OCI-LY7 (cell line): ENCODE data around the gene TSPAN17. TPM values are rescaled to one million over a fixed set of nuclear protein-coding genes. Genes with fewer than 3 reads are reported as not detected.

Experiments
- BruUV-seq: library from RNA; stranded (reverse); fragments of 400-500 nt; replicated peaks from 2 replicates; lab custom pipeline; 2021; lab: Mats Ljungman, UMichigan
- CTCF ChIA-PET: fragments of 300-600 bp; sonication (Branson Sonifier 250); formaldehyde crosslinking; loops from one replicate; lab custom pipeline; 2022; ENCODE audit warnings: antibody characterized with exemption; ENCODE audit not compliant: unreplicated experiment; lab: Charles Lee
- POLR2A ChIA-PET: fragments of 300-600 bp; sonication (Branson Sonifier 250); formaldehyde crosslinking; loops from one replicate; lab custom pipeline; 2022; ENCODE audit warnings: antibody characterized with exemption; lab: Charles Lee
- DNase-seq: peaks from one replicate; pipeline ENCODE4 v3.0.0-alpha.2; 2015; ENCODE audit warnings: low spot score
- H2AFZ ChIP-seq: fragments of 200-600 bp; sonication (generic), shearing (Covaris generic); 2 replicates; pipeline ENCODE4 v1.6.1; 2014; ENCODE audit warnings: mild to moderate bottlenecking, antibody characterized with exemption, low read length, moderate library complexity
- H3K27ac ChIP-seq: fragments of 200-600 bp; sonication (generic); 2 replicates; pipeline ENCODE4 v1.5.1; 2014; ENCODE audit warnings: mixed run types, low read depth, mild to moderate bottlenecking, moderate library complexity, low read length, inconsistent platforms; ENCODE audit not compliant: poor library complexity, severe bottlenecking
- H3K36me3 ChIP-seq: fragments of 200-600 bp; sonication (generic); 2 replicates; pipeline ENCODE4 v1.6.1; 2014; ENCODE audit warnings: mild to moderate bottlenecking, antibody characterized with exemption, low read length, moderate library complexity, mixed read lengths; ENCODE audit not compliant: insufficient read depth
- H3K4me1 ChIP-seq: fragments of 200-600 bp; sonication (generic); 2 replicates; pipeline ENCODE4 v1.5.1; 2014; ENCODE audit warnings: mild to moderate bottlenecking, low read length; ENCODE audit not compliant: insufficient read depth, poor library complexity, severe bottlenecking
- H3K4me2 ChIP-seq: fragments of 200-600 bp; sonication (generic); 2 replicates; pipeline ENCODE4 v1.6.1; 2014; ENCODE audit warnings: mild to moderate bottlenecking, low read length
- H3K4me3 ChIP-seq: fragments of 200-600 bp; sonication (generic); 2 replicates; pipeline ENCODE4 v1.5.1; 2014; ENCODE audit warnings: mild to moderate bottlenecking, low read depth, low read length; ENCODE audit not compliant: poor library complexity, severe bottlenecking
- H3K79me2 ChIP-seq: fragments of 200-600 bp; sonication (generic); 2 replicates; pipeline ENCODE4 v1.6.1; 2016; ENCODE audit warnings: low read depth, mild to moderate bottlenecking, low read length, moderate library complexity, mixed read lengths; ENCODE audit not compliant: insufficient read depth
- H3K9me2 ChIP-seq: fragments of 200-600 bp; sonication (generic); 2 replicates; pipeline ENCODE4 v1.6.1; 2016; ENCODE audit warnings: mild to moderate bottlenecking, low read length, mixed read lengths; ENCODE audit not compliant: insufficient read depth
- H3K9me3 ChIP-seq: fragments of 200-600 bp; sonication (generic); 2 replicates; pipeline ENCODE4 v1.6.1; 2014; ENCODE audit warnings: mild to moderate bottlenecking, mixed run types, low read length, mixed read lengths
- H4K20me1 ChIP-seq: fragments of 200-600 bp; sonication (generic); 2 replicates; pipeline ENCODE4 v1.6.1; 2014; ENCODE audit warnings: mild to moderate bottlenecking, antibody characterized with exemption, low read length, moderate library complexity, mixed read lengths; ENCODE audit not compliant: insufficient read depth
- CTCF ChIP-seq: fragments of 200-600 bp; sonication (generic); conservative IDR thresholded peaks from 2 replicates; pipeline ENCODE4 v1.5.1; 2014; ENCODE audit warnings: mild to moderate bottlenecking, antibody characterized with exemption, low read length, moderate library complexity, mixed read lengths
- EZH2phosphoT487 ChIP-seq: fragments of 200-600 bp; sonication (generic); IDR thresholded peaks from 2 replicates; pipeline ENCODE4 v1.6.1; 2018; ENCODE audit warnings: low read depth, borderline replicate concordance, mild to moderate bottlenecking, mixed run types, antibody characterized with exemption, low read length, moderate library complexity, mixed read lengths
- intact Hi-C: fragments of 100-400 bp; cut with micrococcal nuclease; formaldehyde crosslinking; loops from one replicate; pipeline ENCODE4 v1.10.0; 2022; ENCODE audit not compliant: unreplicated experiment
- total RNA-seq, 2 experiments: library from RNA; depleted of rRNA in 1 of 2; stranded (reverse); fragments of >200 nt in 1 of 2; shearing (Covaris generic) in 1 of 2; gene quantifications; 2 replicates each; pipeline ENCODE4 v1.2.3, GENCODE V29; 2014 to 2022

Gene TSPAN17
- total RNA-seq, 2 experiments from 2014 or later = 9.3 to 23.3 TPM

- no peaks in the 10 kb centered on the region for H4K20me1 ChIP-seq
- ChIA-PET CTCF (no interaction called here), POLR2A (no interaction called here)
- no peak for DNase-seq
- no peaks in the 10 kb centered on the region for H3K79me2 ChIP-seq
- no peak overlapping the region for H3K27ac ChIP-seq
- TF ChIP-seq CTCF = no peak
- no peak for TF ChIP-seq EZH2phosphoT487
- no peaks in the 10 kb centered on the region for H3K9me2 ChIP-seq
- intact Hi-C loops = no loop called here
- BruUV-seq = no TSS peak
- no peak overlapping the region for H3K4me3 ChIP-seq
- no peaks in the 10 kb centered on the region for H3K9me3 ChIP-seq
- H3K4me1 ChIP-seq = peaks cover 5% of the 10 kb centered on the region
- H3K36me3 ChIP-seq = no peaks in the 10 kb centered on the region
- no peak overlapping the region for H2AFZ ChIP-seq
- no peak overlapping the region for H3K4me2 ChIP-seq
Observed at GRCh38 chr5:176656467-176656990, 9.2 kb downstream of the TSPAN17 start.

- H3K36me3 ChIP-seq = no peaks in the 10 kb centered on the region
- H3K4me2 ChIP-seq = no peak overlapping the region
- TF ChIP-seq EZH2phosphoT487 (no peak), CTCF (peak; percentile 85)
- H3K9me2 ChIP-seq = no peaks in the 10 kb centered on the region
- no peak overlapping the region for H3K4me3 ChIP-seq
- POLR2A ChIA-PET = interaction anchor here (0.8 kb wide), 1 partner anchor 712 kb away, joined by 4 read pairs; no protein-coding TSS in a partner anchor
- CTCF ChIA-PET = interaction anchor here (1.0 kb wide), 1 partner anchor 10 kb away, joined by 3 read pairs; no protein-coding TSS in a partner anchor
- H2AFZ ChIP-seq = no peak overlapping the region
- no peaks in the 10 kb centered on the region for H3K9me3 ChIP-seq
- H3K4me1 ChIP-seq = peaks cover 5% of the 10 kb centered on the region
- H3K27ac ChIP-seq = no peak overlapping the region
- DNase-seq = peak; percentile 75
- intact Hi-C loops = no loop called here
- BruUV-seq = TSS peak; percentile 84
- no peaks in the 10 kb centered on the region for H3K79me2 ChIP-seq
- H4K20me1 ChIP-seq = no peaks in the 10 kb centered on the region
Observed at GRCh38 chr5:176658007-176658599, 10.8 kb downstream of the TSPAN17 start.
